WTC11 (cell line): ENCODE measurements around the gene PRUNE2. TPM values are rescaled to one million over a fixed set of nuclear protein-coding genes. Genes with fewer than 3 reads are reported as not detected.

Experiments
- ATAC-seq: fragments of 200-7000 bp; cut with Tn5 transposase; 2 replicates; pipeline ENCODE4 v1.10.0; 2021; ENCODE audit warnings: mild to moderate bottlenecking, moderate library complexity
- CTCF ChIA-PET: fragments of 300-600 bp; sonication (Branson Sonifier 250); formaldehyde crosslinking; loops from one replicate; lab custom pipeline; 2021; ENCODE audit warnings: antibody characterized with exemption; lab: Charles Lee
- POLR2A ChIA-PET: fragments of 350-600 bp; sonication (Branson Sonifier 250); formaldehyde crosslinking; loops from one replicate; lab custom pipeline; 2021; ENCODE audit warnings: antibody characterized with exemption; lab: Charles Lee
- DNase-seq: peaks from one replicate; pipeline ENCODE4 v3.0.0; 2021; ENCODE audit warnings: low spot score
- H3K27ac Mint-ChIP-seq: 2 replicates; pipeline ENCODE4 v1.8.0; 2021; ENCODE audit warnings: mixed read lengths
- H3K27me3 Mint-ChIP-seq: 2 replicates; pipeline ENCODE4 v1.8.0; 2021; ENCODE audit warnings: low read depth, mild to moderate bottlenecking, moderate library complexity, mixed read lengths
- H3K36me3 Mint-ChIP-seq: 2 replicates; pipeline ENCODE4 v1.8.0; 2021; ENCODE audit warnings: mixed read lengths
- H3K4me1 Mint-ChIP-seq: 2 replicates; pipeline ENCODE4 v1.8.0; 2022; ENCODE audit warnings: mixed read lengths
- H3K4me3 Mint-ChIP-seq: 2 replicates; pipeline ENCODE4 v1.8.0; 2021; ENCODE audit warnings: mild to moderate bottlenecking, moderate library complexity, mixed read lengths
- H3K9me3 Mint-ChIP-seq: 2 replicates; pipeline ENCODE4 v1.8.0; 2021; ENCODE audit warnings: mixed read lengths
- ATF2 ChIP-seq: sonication (generic); formaldehyde crosslinking; IDR thresholded peaks from 2 replicates; pipeline ENCODE4 v1.8.1; 2022; ENCODE audit warnings: low read depth, missing genetic modification reagents, borderline replicate concordance
- ATF3 ChIP-seq: sonication (generic); formaldehyde crosslinking; conservative IDR thresholded peaks from 2 replicates; pipeline ENCODE4 v1.8.1; 2022; ENCODE audit warnings: mild to moderate bottlenecking, missing genetic modification reagents
- ELF4 ChIP-seq: sonication (generic); formaldehyde crosslinking; IDR thresholded peaks from 2 replicates; pipeline ENCODE4 v1.8.1; 2022; ENCODE audit warnings: low read depth, mild to moderate bottlenecking, moderate library complexity, missing genetic modification reagents
- ERG ChIP-seq: fragments of 250-450 bp; sonication (Bioruptor Pico); IDR thresholded peaks from 2 replicates; pipeline ENCODE4 v1.8.0; 2021; ENCODE audit warnings: mild to moderate bottlenecking
- ETV6 ChIP-seq: sonication (generic); formaldehyde crosslinking; IDR thresholded peaks from 2 replicates; pipeline ENCODE4 v1.8.1; 2022; ENCODE audit warnings: mild to moderate bottlenecking, missing genetic modification reagents
- FOXP1 ChIP-seq: sonication (generic); formaldehyde crosslinking; IDR thresholded peaks from 2 replicates; pipeline ENCODE4 v1.8.0; 2022; ENCODE audit warnings: missing genetic modification reagents, mild to moderate bottlenecking, moderate library complexity, borderline replicate concordance
- GTF2I ChIP-seq: fragments of 250-450 bp; sonication (Bioruptor Pico); conservative IDR thresholded peaks from 2 replicates; pipeline ENCODE4 v1.4.0; 2021; ENCODE audit warnings: mild to moderate bottlenecking
- HMGA2 ChIP-seq: fragments of 250-450 bp; sonication (Bioruptor Pico); IDR thresholded peaks from 2 replicates; pipeline ENCODE4 v1.4.0; 2021; ENCODE audit warnings: mild to moderate bottlenecking, moderate library complexity
- IRF1 ChIP-seq: sonication (generic); formaldehyde crosslinking; IDR thresholded peaks from 2 replicates; pipeline ENCODE4 v1.8.0; 2023; ENCODE audit warnings: missing genetic modification reagents
- KAT7 ChIP-seq: sonication (generic); formaldehyde crosslinking; IDR thresholded peaks from 2 replicates; pipeline ENCODE4 v1.8.1; 2023; ENCODE audit warnings: missing genetic modification reagents, mild to moderate bottlenecking, borderline replicate concordance
- MYBL2 ChIP-seq: sonication (generic); formaldehyde crosslinking; IDR thresholded peaks from 2 replicates; pipeline ENCODE4 v1.8.1; 2023; ENCODE audit warnings: mild to moderate bottlenecking, moderate library complexity, missing genetic modification reagents
- NR3C1 ChIP-seq: sonication (generic); formaldehyde crosslinking; conservative IDR thresholded peaks from 2 replicates; pipeline ENCODE4 v1.8.1; 2023; ENCODE audit warnings: low read depth, mild to moderate bottlenecking, missing genetic modification reagents
- TCF7 ChIP-seq: sonication (generic); formaldehyde crosslinking; IDR thresholded peaks from 2 replicates; pipeline ENCODE4 v1.8.0; 2022; ENCODE audit warnings: mild to moderate bottlenecking, low read depth, missing genetic modification reagents, moderate library complexity
- ZBTB21 ChIP-seq: sonication (generic); formaldehyde crosslinking; IDR thresholded peaks from 2 replicates; pipeline ENCODE4 v1.8.1; 2023; ENCODE audit warnings: mild to moderate bottlenecking, missing genetic modification reagents, borderline replicate concordance
- ZBTB43 ChIP-seq: sonication (generic); formaldehyde crosslinking; IDR thresholded peaks from 2 replicates; pipeline ENCODE4 v1.8.1; 2023; ENCODE audit warnings: mild to moderate bottlenecking, missing genetic modification reagents
- ZNF138 ChIP-seq: sonication (generic); formaldehyde crosslinking; conservative IDR thresholded peaks from 2 replicates; pipeline ENCODE4 v1.8.1; 2022; ENCODE audit warnings: mild to moderate bottlenecking, moderate library complexity, missing genetic modification reagents
- ZNF219 ChIP-seq: sonication (generic); formaldehyde crosslinking; IDR thresholded peaks from 2 replicates; pipeline ENCODE4 v1.8.0; 2023; ENCODE audit warnings: missing genetic modification reagents, mild to moderate bottlenecking, borderline replicate concordance
- ZNF425 ChIP-seq: fragments of 250-450 bp; sonication (Bioruptor Pico); conservative IDR thresholded peaks from 2 replicates; pipeline ENCODE4 v1.9.0; 2021; ENCODE audit warnings: mild to moderate bottlenecking
- ZNF532 ChIP-seq: fragments of 250-450 bp; sonication (Bioruptor Pico); IDR thresholded peaks from 2 replicates; pipeline ENCODE4 v1.9.0; 2021; ENCODE audit warnings: mild to moderate bottlenecking, borderline replicate concordance
- total RNA-seq: library from RNA; stranded (reverse); gene quantifications from 3 replicates; pipeline ENCODE4 v1.2.3, GENCODE V29; 2021
- TF ChIP-seq, protein P1 (sequence below): sonication (generic); formaldehyde crosslinking; IDR thresholded peaks from 2 replicates; pipeline ENCODE4 v1.8.1; 2023; ENCODE audit warnings: mild to moderate bottlenecking, moderate library complexity, missing genetic modification reagents
- TF ChIP-seq, protein P2 (sequence below): fragments of 250-450 bp; sonication (Bioruptor Pico); IDR thresholded peaks from 2 replicates; pipeline ENCODE4 v2.1.2; 2022; ENCODE audit warnings: mild to moderate bottlenecking, moderate library complexity

PRUNE2 gene
- total RNA-seq, 1 experiment from 2014 or later: 13.1 TPM

DNA sequence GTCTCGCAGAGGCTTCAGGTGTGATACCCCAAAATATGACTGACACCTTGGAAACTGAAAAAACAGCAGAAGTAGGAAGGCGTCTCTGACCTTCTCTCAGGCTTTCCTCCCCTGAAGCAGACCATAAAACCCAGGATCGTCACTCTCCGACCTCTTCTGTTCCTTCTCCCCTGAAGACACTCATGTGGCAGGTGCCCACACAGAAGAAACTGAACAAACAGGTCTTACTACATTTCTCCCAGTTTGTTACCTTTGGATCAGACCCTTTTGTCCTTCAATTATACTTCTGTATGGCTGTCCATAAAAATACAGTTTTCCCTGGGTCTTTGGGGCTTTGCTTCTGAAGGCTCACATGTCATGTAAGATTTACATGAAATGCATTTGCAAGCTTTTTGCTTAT, 10.3 kb upstream of the PRUNE2 start (continued):
- TF ChIP-seq ATF3 (CRISPR knock-in tag) (no peak), HMGA2 (CRISPR knock-in tag) (no peak), ZBTB21 (no peak), NR3C1 (CRISPR knock-in tag) (no peak), ZNF219 (CRISPR knock-in tag) (no peak), ZNF425 (CRISPR knock-in tag) (no peak), ZNF532 (CRISPR knock-in tag) (no peak), ELF4 (CRISPR knock-in tag) (no peak), GTF2I (no peak), KAT7 (CRISPR knock-in tag) (no peak)
- TF ChIP-seq, protein P1, sequence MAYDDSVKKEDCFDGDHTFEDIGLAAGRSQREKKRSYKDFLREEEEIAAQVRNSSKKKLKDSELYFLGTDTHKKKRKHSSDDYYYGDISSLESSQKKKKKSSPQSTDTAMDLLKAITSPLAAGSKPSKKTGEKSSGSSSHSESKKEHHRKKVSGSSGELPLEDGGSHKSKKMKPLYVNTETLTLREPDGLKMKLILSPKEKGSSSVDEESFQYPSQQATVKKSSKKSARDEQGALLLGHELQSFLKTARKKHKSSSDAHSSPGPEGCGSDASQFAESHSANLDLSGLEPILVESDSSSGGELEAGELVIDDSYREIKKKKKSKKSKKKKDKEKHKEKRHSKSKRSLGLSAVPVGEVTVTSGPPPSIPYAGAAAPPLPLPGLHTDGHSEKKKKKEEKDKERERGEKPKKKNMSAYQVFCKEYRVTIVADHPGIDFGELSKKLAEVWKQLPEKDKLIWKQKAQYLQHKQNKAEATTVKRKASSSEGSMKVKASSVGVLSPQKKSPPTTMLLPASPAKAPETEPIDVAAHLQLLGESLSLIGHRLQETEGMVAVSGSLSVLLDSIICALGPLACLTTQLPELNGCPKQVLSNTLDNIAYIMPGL (CRISPR knock-in tag): no peak

DNA sequence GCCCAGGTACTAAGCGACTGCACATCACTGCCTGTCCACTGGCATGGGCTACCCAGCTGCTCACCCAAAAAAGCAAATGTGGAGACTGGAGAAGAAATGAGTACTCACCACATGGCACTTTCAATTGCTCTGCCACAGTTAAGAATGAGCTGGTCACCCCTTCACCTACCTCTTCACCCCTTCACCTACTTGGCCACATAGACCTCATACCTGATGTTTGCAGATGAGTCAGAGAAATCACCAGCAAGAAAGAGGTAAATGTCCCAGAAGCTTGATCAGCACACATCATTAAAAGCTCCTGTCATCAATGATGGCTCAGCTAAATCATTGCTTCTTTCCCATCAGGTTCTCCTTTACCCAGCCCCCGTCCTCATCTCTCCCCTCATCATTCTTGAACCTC, 7.6 kb upstream of the PRUNE2 start:
- H3K27ac Mint-ChIP-seq: no peak overlapping the region
- no peak overlapping the region for H3K4me3 Mint-ChIP-seq
- H3K4me1 Mint-ChIP-seq: peaks cover 38% of the 10 kb centered on the region
- DNase-seq (no peak), ATAC-seq (no peak)
- ChIA-PET POLR2A (no interaction called here), CTCF (no interaction called here)
- H3K9me3 Mint-ChIP-seq: no peaks in the 10 kb centered on the region
- peaks cover 7% of the 10 kb centered on the region for H3K27me3 Mint-ChIP-seq
- H3K36me3 Mint-ChIP-seq: no peaks in the 10 kb centered on the region
- TF ChIP-seq, protein P2, sequence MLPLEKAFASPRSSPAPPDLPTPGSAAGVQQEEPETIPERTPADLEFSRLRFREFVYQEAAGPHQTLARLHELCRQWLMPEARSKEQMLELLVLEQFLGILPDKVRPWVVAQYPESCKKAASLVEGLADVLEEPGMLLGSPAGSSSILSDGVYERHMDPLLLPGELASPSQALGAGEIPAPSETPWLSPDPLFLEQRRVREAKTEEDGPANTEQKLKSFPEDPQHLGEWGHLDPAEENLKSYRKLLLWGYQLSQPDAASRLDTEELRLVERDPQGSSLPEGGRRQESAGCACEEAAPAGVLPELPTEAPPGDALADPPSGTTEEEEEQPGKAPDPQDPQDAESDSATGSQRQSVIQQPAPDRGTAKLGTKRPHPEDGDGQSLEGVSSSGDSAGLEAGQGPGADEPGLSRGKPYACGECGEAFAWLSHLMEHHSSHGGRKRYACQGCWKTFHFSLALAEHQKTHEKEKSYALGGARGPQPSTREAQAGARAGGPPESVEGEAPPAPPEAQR (CRISPR knock-in tag): no peak
- TF ChIP-seq ATF2 (CRISPR knock-in tag) (no peak), ZNF138 (CRISPR knock-in tag) (no peak), IRF1 (CRISPR knock-in tag) (no peak), TCF7 (no peak), ZBTB43 (CRISPR knock-in tag) (no peak), MYBL2 (CRISPR knock-in tag) (no peak), ETV6 (CRISPR knock-in tag) (no peak), ERG (CRISPR knock-in tag) (no peak), FOXP1 (CRISPR knock-in tag) (no peak)
